Left lung (tissue), 10 donors: ENCODE results near the gene BID. TPM values are rescaled to one million over a fixed set of nuclear protein-coding genes. Genes with fewer than 3 reads are reported as not detected.

ENCODE experiments used
- ATAC-seq: fragments of 200-7000 bp; cut with Tn5 transposase; one replicate; pipeline ENCODE4 v1.9.1; 2020; ENCODE audit warnings: moderate library complexity
- DNase-seq, 4 donors: peaks; one replicate each; pipeline ENCODE4 v3.0.0-alpha.2; 2013 to 2020
- H3K27ac ChIP-seq, 2 donors: fragments of 200-600 bp; sonication (generic) in 1 of 2; one replicate each; pipeline versions ENCODE4 v1.5.0 to v1.8.0; 2020 to 2021
- H3K27me3 ChIP-seq, 2 donors: fragments of 200-600 bp; sonication (generic) in 1 of 2; one replicate each; pipeline versions ENCODE4 v1.5.0 to v1.8.0; 2020 to 2021
- H3K36me3 ChIP-seq, 2 donors: fragments of 200-600 bp; sonication (generic) in 1 of 2; one replicate each; pipeline versions ENCODE4 v1.5.0 to v1.8.0; 2020 to 2021
- H3K4me1 ChIP-seq, 2 donors: fragments of 200-600 bp; one replicate each; pipeline ENCODE4 v1.8.0; 2021
- H3K4me3 ChIP-seq, 2 donors: fragments of 200-600 bp; sonication (generic) in 1 of 2; one replicate each; pipeline versions ENCODE4 v1.5.0 to v1.8.0; 2020 to 2021; ENCODE audit warnings: mild to moderate bottlenecking in 1 of 2
- H3K9me3 ChIP-seq, 2 donors: fragments of 200-600 bp; sonication (generic) in 1 of 2; one replicate each; pipeline versions ENCODE4 v1.5.0 to v1.8.0; 2020 to 2021
- intact Hi-C, 2 donors: fragments of 100-400 bp; cut with DNase I; formaldehyde crosslinking; loops; one replicate each; pipeline versions ENCODE4 v1.11.2 to v1.14.2; 2022
- polyA plus RNA-seq, 6 donors: library from polyadenylated mRNA; unstranded; fragments of 120-200 nt; gene quantifications; one replicate each; pipeline ENCODE4 v1.2.1, GENCODE V29; 2013; ENCODE audit not compliant: insufficient read length in 6 of 6
- total RNA-seq, 2 donors: library from RNA; stranded (reverse); fragmentation: NEBNext Ultra II Directional; extraction: Animal tissue kit (Norgen Biotek cat#: 25700); gene quantifications; one replicate each; pipeline ENCODE4 v1.2.1, GENCODE V29; 2021
- TF ChIP-seq, protein P1 (sequence below), 2 donors: fragments of 200-600 bp; sonication (generic) in 1 of 2; IDR thresholded peaks; one replicate each; pipeline versions ENCODE4 v1.5.0 to v1.8.0; 2021; ENCODE audit warnings: antibody characterized with exemption in 2 of 2
- donor health status: DM: no; HTN: yes; CAD: no.
- donor health status: DM: no; HTN: no; CAD: no.

Gene BID
- total and polyA plus RNA-seq, 8 donors, result 18.1 to 33.5 (median 21.0) TPM

DNA sequence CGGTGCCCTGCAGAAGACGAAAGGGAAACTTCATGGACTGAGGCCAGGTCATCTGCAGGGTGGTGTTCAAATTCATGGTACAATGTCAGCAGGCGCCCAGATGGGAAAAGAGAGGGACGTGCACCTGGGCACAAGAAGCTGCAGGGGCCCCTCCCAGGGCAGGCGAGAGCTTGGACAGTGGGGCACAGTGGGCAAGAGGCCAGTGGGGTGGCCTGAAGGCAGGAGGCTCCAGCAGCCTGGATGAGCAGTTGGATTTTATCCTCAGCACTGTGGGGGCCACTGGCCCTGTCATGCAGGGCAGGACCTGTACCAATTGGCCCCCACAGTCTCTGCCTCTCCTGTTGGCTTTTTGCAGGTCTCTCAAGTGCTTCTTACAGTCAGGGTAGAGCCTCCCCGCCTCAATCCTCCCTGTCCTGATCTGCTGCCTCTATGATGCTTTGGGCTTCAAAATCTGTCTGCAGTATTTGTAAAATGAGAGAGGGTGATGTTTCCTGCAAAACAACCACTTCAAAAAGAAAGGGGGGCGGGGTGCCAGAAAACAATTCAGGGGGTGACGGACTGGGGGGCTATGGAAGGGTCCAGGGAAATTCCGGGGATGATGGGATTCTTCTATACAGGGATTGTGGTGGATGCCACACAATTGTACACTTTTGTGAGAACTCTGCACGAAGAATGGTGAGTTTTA, 1.7 kb upstream of the BID start:
- Histone ChIP-seq H3K4me3 (no peak overlapping the region), H3K4me1 (peaks cover 7 to 88% of the 10 kb centered on the region in 2 donors), H3K27me3 (no peaks in the 10 kb centered on the region), H3K9me3 (no peaks in the 10 kb centered on the region), H3K27ac (peak overlapping the region in 1 of 2 donors; percentile 97), H3K36me3 (no peaks in the 10 kb centered on the region)
- intact Hi-C loops, result loop anchor here in 1 of 2 donors (10.0 kb wide), 1 partner anchor 131 kb away; no protein-coding TSS in a partner anchor
- TF ChIP-seq, protein P1, sequence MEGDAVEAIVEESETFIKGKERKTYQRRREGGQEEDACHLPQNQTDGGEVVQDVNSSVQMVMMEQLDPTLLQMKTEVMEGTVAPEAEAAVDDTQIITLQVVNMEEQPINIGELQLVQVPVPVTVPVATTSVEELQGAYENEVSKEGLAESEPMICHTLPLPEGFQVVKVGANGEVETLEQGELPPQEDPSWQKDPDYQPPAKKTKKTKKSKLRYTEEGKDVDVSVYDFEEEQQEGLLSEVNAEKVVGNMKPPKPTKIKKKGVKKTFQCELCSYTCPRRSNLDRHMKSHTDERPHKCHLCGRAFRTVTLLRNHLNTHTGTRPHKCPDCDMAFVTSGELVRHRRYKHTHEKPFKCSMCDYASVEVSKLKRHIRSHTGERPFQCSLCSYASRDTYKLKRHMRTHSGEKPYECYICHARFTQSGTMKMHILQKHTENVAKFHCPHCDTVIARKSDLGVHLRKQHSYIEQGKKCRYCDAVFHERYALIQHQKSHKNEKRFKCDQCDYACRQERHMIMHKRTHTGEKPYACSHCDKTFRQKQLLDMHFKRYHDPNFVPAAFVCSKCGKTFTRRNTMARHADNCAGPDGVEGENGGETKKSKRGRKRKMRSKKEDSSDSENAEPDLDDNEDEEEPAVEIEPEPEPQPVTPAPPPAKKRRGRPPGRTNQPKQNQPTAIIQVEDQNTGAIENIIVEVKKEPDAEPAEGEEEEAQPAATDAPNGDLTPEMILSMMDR (IDR thresholded peaks at IDR 0.05), result no peak
- ATAC-seq (no peak), DNase-seq (no peak)

DNA sequence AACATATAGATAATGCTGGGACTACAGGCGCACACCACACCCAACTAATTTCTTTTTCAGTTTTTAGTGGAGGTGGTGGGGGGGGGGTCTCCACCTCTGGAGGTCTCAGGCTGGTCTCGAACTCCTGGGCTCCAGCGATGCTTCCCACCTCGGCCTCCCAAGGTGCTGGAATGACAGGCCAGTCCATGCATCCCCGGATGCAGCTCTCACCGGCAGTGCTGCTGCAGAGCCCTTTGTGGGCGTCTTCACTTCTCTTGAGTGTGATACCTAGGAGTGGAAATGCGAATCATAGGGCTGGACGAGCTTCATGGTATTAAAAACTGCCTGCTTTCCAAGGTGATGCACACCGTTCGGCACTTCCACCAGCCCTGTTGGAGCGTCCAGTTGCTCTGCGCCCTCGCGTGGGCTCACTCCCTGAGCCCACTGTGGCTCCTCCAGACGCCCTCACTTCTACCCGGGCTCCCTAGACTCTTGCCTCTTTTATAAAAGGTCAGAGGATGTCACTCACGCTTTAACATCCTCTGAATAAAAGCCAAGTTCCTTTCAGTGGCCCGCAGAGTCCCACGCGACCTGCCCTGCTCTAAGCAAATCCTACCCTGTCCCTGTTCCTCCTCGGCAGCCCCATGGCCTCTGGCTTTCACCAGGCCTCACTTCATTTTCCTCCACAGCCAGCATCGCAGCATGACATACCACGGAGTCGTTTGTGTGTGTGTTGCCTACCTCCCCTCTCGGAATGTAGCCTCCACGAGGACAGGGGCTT, 837 bp upstream of the BID start:
- H3K9me3 ChIP-seq, result no peaks in the 10 kb centered on the region
- H3K4me3 ChIP-seq, result peak overlapping the region in 1 of 2 donors; percentile 86
- intact Hi-C loops, result loop anchor here in 1 of 2 donors (10.0 kb wide), 1 partner anchor 130 kb away; no protein-coding TSS in a partner anchor

DNA sequence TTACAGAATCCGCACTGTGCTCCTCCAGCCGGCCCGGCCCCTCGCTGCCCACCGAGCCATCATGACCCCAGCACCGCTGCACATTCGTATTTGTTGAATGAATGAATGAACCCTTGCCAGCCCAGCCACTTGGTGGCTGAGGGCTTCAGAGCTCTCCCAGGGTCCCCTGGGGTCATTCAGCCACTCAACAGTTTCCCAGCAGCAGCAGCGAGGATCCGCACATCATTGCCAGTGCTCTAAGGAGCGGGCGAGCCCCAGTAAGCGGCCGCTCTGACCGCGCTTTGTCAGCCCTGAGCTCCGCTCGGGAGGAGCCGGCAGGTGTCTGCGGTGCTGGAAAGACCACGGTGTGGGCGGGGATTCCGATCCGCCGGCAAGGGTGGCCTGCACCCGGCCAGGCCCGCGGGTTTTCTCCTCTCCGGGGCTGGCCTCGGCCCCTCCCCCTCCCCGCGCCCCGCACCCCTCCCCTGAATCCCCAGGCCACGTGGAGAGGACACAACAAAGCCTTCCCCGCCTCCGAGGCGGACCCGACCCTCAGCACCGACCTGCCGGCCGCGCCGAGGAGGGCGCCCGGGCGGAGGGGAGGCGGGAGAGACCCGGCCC, 563 bp downstream of the BID start:
- DNase-seq (peak in 1 of 4 donors; percentile 89), ATAC-seq (peak; percentile 60)
- Histone ChIP-seq H3K36me3 (no peaks in the 10 kb centered on the region), H3K4me1 (peaks cover 7 to 88% of the 10 kb centered on the region in 2 donors), H3K4me3 (peak overlapping the region; percentile 64 to 86), H3K27ac (peak overlapping the region; percentile 48 to 89), H3K9me3 (no peaks in the 10 kb centered on the region), H3K27me3 (no peaks in the 10 kb centered on the region)
- intact Hi-C loops, result loop anchor here in 1 of 2 donors (10.0 kb wide), 1 partner anchor 129 kb away; no protein-coding TSS in a partner anchor
- TF ChIP-seq, protein P1 (IDR thresholded peaks at IDR 0.05), result no peak

More for the DNA sequence above, 837 bp upstream of the BID start:
- ATAC-seq (no peak), DNase-seq (no peak)
- peak overlapping the region in 1 of 2 donors; percentile 97 for H3K27ac ChIP-seq
- no peaks in the 10 kb centered on the region for H3K27me3 ChIP-seq
- TF ChIP-seq, protein P1 (IDR thresholded peaks at IDR 0.05), result no peak
- H3K4me1 ChIP-seq, result peaks cover 7 to 88% of the 10 kb centered on the region in 2 donors
- no peaks in the 10 kb centered on the region for H3K36me3 ChIP-seq

DNA sequence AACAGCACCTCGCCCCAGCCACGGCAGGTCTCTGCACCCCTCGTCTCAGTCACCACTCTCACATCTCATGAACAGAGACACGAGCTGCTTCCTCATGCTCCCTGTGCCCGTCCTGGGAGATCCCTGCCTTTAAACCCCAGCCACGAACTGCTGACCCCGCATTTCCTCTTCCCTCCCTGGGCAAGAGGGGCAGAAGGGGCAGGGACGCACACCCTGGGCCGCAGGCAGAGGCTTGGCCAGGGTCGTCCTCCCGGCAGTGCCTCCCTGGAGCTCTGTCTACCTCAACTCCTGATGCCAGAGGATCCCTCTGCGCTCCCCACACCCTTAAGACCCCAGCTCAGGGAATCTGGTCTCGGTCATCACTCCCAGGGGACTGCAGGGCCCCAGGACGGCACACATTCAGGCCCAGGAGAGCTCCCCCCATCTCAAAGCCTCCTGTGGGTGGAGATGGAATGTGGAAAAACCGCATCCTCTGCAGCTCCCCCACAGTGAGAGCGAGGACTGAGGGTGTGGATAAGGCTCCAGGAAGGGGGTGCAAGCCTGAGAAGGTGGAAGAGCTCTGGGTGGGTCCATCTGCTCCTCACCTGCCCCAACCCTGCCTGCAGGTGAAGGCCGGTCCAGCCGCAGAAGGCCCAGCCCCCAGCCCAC, 1.2 kb downstream of the BID start:
- Histone ChIP-seq H3K4me3 (peak overlapping the region; percentile 64 to 86), H3K4me1 (peaks cover 7 to 88% of the 10 kb centered on the region in 2 donors), H3K27ac (peak overlapping the region in 1 of 2 donors; percentile 89), H3K9me3 (no peaks in the 10 kb centered on the region), H3K27me3 (no peaks in the 10 kb centered on the region), H3K36me3 (no peaks in the 10 kb centered on the region)
- TF ChIP-seq, protein P1 (IDR thresholded peaks at IDR 0.05), result no peak
- peak; percentile 26 for ATAC-seq
- DNase-seq, result peak in 1 of 4 donors; percentile 58
- intact Hi-C loops, result loop anchor here in 1 of 2 donors (10.0 kb wide), 1 partner anchor 128 kb away; no protein-coding TSS in a partner anchor
